Hepatocyte (in vitro differentiated cells): ENCODE results near the gene KRT81.

Experiments
- EZH2 ChIP-seq: fragments of 200-600 bp; sonication (generic); IDR thresholded peaks from 2 replicates; pipeline ENCODE4 v1.6.1; 2016; ENCODE audit warnings: antibody characterized with exemption, mild to moderate bottlenecking, borderline replicate concordance
- EZH2phosphoT487 ChIP-seq: fragments of 200-600 bp; sonication (generic); IDR thresholded peaks from one replicate; pipeline ENCODE4 v1.6.1; 2018; ENCODE audit warnings: antibody characterized with exemption, mild to moderate bottlenecking, low read depth, moderate library complexity; ENCODE audit not compliant: unreplicated experiment, severe bottlenecking
- TF ChIP-seq, protein P1 (sequence below): fragments of 200-600 bp; sonication (generic); IDR thresholded peaks from 2 replicates; pipeline ENCODE4 v1.5.1; 2016; ENCODE audit warnings: antibody characterized with exemption, mild to moderate bottlenecking; ENCODE audit not compliant: poor library complexity

- TF ChIP-seq, protein P1, sequence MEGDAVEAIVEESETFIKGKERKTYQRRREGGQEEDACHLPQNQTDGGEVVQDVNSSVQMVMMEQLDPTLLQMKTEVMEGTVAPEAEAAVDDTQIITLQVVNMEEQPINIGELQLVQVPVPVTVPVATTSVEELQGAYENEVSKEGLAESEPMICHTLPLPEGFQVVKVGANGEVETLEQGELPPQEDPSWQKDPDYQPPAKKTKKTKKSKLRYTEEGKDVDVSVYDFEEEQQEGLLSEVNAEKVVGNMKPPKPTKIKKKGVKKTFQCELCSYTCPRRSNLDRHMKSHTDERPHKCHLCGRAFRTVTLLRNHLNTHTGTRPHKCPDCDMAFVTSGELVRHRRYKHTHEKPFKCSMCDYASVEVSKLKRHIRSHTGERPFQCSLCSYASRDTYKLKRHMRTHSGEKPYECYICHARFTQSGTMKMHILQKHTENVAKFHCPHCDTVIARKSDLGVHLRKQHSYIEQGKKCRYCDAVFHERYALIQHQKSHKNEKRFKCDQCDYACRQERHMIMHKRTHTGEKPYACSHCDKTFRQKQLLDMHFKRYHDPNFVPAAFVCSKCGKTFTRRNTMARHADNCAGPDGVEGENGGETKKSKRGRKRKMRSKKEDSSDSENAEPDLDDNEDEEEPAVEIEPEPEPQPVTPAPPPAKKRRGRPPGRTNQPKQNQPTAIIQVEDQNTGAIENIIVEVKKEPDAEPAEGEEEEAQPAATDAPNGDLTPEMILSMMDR = no peak
- no peak for TF ChIP-seq EZH2phosphoT487
- no peak for TF ChIP-seq EZH2
Measured at GRCh38 chr12:52332381-52332780, 41.0 kb upstream of the KRT81 start.
